Choroid plexus epithelial cell (primary cell): Measurements from ENCODE around the gene CCDC88C.
A peak's percentile ranks its signal among the peaks of the same experiment; 100 is the strongest.
"Not testable (repeated sequence)": the region's sequence is repeated elsewhere in the genome, so short reads cannot be mapped to it uniquely, and the experiment has no call there.

Experiments
- DNase-seq: peaks from one replicate; pipeline ENCODE4 v3.0.0-alpha.2; 2010; ENCODE audit warnings: low read depth
- H3K4me3 ChIP-seq: 2 replicates; pipeline ENCODE4 v1.5.1; 2011; ENCODE audit warnings: low read depth, mild to moderate bottlenecking, control low read depth, low read length, moderate library complexity
- TF ChIP-seq, protein P1 (sequence below): conservative IDR thresholded peaks from 2 replicates; pipeline ENCODE4 v1.5.1; 2011; ENCODE audit warnings: low read depth, mild to moderate bottlenecking, control low read depth, inconsistent platforms, low read length, moderate library complexity

Gene CCDC88C

GRCh38 chr14:91454155-91454554 lies 36.5 kb upstream of the CCDC88C start:
- TF ChIP-seq, protein P1, sequence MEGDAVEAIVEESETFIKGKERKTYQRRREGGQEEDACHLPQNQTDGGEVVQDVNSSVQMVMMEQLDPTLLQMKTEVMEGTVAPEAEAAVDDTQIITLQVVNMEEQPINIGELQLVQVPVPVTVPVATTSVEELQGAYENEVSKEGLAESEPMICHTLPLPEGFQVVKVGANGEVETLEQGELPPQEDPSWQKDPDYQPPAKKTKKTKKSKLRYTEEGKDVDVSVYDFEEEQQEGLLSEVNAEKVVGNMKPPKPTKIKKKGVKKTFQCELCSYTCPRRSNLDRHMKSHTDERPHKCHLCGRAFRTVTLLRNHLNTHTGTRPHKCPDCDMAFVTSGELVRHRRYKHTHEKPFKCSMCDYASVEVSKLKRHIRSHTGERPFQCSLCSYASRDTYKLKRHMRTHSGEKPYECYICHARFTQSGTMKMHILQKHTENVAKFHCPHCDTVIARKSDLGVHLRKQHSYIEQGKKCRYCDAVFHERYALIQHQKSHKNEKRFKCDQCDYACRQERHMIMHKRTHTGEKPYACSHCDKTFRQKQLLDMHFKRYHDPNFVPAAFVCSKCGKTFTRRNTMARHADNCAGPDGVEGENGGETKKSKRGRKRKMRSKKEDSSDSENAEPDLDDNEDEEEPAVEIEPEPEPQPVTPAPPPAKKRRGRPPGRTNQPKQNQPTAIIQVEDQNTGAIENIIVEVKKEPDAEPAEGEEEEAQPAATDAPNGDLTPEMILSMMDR: no peak
- H3K4me3 ChIP-seq: no peak overlapping the region
- DNase-seq: no peak

DNA sequence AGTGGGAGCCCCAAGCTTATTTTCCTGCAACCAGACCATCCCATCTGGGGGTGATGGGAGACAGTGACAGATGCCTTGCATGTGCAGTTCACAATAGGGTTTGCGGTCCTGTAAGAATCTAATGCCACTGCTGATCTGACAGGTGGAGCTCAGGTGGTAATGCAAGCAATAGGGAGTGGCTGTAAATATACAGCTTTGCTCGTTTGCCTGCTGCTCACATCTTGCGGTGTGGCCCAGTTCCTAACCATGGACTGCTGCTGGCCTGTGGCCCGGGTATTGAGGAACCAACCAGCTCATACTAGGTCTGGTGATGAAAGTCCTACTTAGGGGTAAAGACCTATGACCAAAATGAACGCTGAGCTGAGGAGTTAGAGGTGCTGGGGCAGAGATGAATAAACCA lies 36.1 kb upstream of the CCDC88C start:
- DNase-seq: no peak
- TF ChIP-seq, protein P1: no peak
- no peak overlapping the region for H3K4me3 ChIP-seq

DNA sequence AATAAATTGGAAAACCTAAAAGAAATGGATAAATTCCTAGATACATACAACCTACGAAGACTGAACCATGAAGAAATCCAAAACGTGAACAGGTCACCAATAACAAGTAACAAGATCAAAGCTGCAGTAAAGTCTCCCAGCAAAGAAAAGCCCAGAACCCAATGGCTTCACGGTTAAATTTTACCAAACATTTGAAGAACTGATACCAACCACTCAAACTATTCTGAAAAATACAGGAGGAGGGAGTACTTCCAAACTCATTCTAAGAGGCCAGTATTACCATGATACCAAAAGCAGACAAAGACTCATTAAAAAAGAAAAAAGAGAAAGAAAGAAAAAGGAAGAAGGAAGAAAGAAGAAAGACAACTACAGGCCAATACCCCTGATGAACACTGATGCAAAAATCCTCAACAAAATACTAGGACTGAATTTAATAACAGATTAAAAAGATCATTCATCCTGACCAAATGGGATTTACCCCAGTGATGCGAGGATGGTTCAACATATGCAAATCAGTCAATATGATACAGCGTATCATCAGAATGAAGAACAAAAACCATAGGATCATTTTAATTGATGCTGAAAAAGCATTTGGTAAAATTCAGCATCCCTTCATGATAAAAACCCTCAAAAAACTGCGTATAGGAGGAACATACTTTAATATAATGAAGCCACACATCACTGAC lies 26.9 kb upstream of the CCDC88C start:
- TF ChIP-seq, protein P1: no peak
- H3K4me3 ChIP-seq: no peak overlapping the region
- no peak for DNase-seq

DNA sequence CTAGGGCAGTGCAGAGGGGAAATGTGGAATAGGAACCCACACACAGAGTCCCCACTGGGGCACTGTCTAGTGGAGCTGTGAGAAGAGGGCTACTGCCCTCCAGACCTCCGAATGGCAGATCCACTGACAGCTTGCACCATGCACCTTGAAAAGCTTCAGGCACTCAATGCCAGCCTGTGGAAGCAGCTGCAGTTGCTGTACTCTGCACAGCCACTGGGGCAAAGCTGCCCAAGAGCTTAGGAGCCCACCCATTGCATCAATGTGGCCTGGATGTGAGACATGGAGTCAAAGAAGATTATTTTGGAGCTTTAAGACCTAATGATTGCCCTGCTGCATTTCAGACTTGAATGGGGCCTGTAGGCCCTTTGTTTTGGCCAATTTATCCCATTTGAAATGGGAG lies 21.7 kb upstream of the CCDC88C start:
- no peak for DNase-seq
- H3K4me3 ChIP-seq: no peak overlapping the region
- TF ChIP-seq, protein P1: peak; percentile 10

DNA sequence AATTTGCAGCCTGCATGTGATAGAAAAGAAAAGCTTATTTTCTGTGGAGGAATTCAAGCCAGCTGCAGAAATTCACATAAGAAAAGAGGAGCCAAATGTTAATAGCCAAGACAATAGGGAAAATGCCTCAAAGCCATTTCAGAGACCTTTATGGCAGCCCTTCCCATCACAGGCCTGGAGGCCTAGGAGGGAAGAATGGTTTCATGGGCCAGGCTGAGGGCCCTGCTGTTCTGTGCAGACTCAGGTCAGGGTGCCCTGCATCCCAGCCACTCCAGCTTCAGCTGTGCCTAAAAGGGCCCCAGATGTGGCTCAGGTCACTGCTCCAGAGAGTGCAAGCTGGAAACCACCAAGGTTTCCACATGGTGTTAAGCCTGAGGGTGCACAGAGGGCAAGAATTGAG lies 21.2 kb upstream of the CCDC88C start:
- H3K4me3 ChIP-seq: no peak overlapping the region
- DNase-seq: no peak
- TF ChIP-seq, protein P1: no peak

- not testable (repeated sequence) for DNase-seq, H3K4me3 ChIP-seq
Observed at GRCh38 chr14:91436266-91436665, 18.6 kb upstream of the CCDC88C start.

DNA sequence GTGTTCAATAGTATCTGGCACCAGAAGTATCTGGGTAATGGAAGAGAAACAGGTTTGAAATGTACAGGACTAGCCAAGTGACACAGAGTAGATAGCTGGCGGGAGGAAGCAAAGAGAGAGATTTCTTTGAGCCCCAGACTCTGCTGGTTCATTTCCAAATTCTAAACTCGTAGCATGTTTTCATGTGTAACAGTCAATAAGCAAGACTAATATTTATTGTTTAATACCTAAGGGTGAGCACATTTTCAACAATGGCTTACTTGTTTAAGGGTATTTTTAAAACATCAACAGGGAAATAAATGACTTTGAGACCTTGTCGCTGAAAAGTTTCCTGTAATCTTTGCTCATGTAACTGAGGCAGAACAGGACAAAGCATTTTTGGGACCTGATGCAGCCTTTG lies 11.8 kb upstream of the CCDC88C start:
- H3K4me3 ChIP-seq: no peak overlapping the region
- no peak for DNase-seq
- TF ChIP-seq, protein P1: no peak

DNA sequence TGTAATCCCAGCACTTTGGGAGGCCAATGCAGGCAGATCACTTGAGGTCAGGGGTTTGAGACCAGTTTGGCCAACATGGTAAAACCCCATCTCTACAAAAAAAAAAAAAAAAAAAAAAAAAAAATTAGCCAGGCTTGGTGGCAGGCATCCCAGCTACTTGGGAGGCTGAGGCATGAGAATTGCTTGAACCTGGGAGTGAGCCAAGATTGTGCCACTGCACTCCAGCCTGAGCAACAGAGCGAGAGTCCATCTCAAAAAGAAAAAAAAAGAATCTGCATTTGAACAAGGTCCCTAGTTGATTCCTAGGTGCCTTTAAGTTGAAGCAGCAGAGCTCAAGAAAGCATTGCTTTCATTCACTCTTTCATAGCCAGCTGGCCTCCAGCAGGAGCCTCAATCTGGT lies 11.3 kb upstream of the CCDC88C start:
- not testable (repeated sequence) for DNase-seq, H3K4me3 ChIP-seq

DNA sequence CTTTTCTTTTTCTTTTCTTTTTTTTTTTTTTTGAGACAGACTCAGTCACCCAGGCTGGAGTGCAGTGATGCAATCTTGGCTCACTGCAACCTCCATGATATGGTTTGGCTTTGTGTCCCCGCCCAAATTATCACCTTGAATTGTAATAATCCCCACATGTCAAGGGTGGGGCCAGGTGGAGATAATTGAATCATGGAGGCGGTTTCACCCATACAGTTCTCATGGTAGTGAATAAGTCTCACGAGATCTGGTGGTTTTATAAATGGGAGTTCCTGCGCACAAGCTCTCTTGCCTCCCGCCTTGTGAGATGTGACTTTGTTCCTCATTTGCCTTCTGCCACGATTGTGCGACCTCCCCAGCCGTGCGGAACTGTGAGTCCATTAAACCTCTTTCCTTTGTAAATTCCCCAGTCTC lies 7.9 kb upstream of the CCDC88C start:
- not testable (repeated sequence) for DNase-seq, H3K4me3 ChIP-seq
